Activated CD4-positive, CD25-positive, alpha-beta regulatory T cell (primary cell): ENCODE measurements around the gene EEFSEC.
A peak's percentile ranks its signal among the peaks of the same experiment; 100 is the strongest.

Source experiments
- DNase-seq, 4 experiments: peaks; one replicate each; lab custom pipeline; 2025; lab: John Stamatoyannopoulos, UW

EEFSEC gene

GRCh38 chr3:128153156-128154041 is at the start of gene EEFSEC:
Gene EEFSEC, plus strand, starts transcription at chr3:128153481. Its CDS starts 27 bp downstream, at chr3:128153508.
- peak; percentile 68 to 85 (median 70) for DNase-seq

GRCh38 chr3:128107834-128108233 is 45.4 kb upstream of the EEFSEC start:
- no peak for DNase-seq

- DNase-seq: no peak
Observed at GRCh38 chr3:128111147-128111546, 42.1 kb upstream of the EEFSEC start.

- peak in 2 of 4 experiments; percentile 6 to 17 for DNase-seq
Observed at GRCh38 chr3:128112357-128112968, 40.8 kb upstream of the EEFSEC start.

GRCh38 chr3:128113817-128114794 is 39.2 kb upstream of the EEFSEC start:
- no peak for DNase-seq

- DNase-seq: no peak
Observed at GRCh38 chr3:128122013-128122412, 31.3 kb upstream of the EEFSEC start.

GRCh38 chr3:128123156-128123537 is 30.1 kb upstream of the EEFSEC start:
- DNase-seq: no peak

GRCh38 chr3:128123538-128124368 is 29.5 kb upstream of the EEFSEC start, which contains the start of gene RUVBL1:
Gene RUVBL1, minus strand, starts transcription at chr3:128123812. Its CDS starts 88 bp downstream, at chr3:128123724.
- DNase-seq: peak; percentile 82 to 95 (median 93)

- no peak for DNase-seq
Observed at GRCh38 chr3:128127236-128127635, 26.0 kb upstream of the EEFSEC start.

- DNase-seq: no peak
Observed at GRCh38 chr3:128128251-128128650, 25.0 kb upstream of the EEFSEC start.

GRCh38 chr3:128131897-128132646 is 21.2 kb upstream of the EEFSEC start:
- no peak for DNase-seq

- DNase-seq: peak in 2 of 4 experiments; percentile 3 to 10
Observed at GRCh38 chr3:128133273-128133883, 19.9 kb upstream of the EEFSEC start.

GRCh38 chr3:128143496-128143895 is 9.8 kb upstream of the EEFSEC start:
- no peak for DNase-seq

- DNase-seq: no peak
Observed at GRCh38 chr3:128144512-128145187, 8.6 kb upstream of the EEFSEC start.

GRCh38 chr3:128145279-128145678 is 8.0 kb upstream of the EEFSEC start:
- no peak for DNase-seq

- DNase-seq: no peak
Observed at GRCh38 chr3:128146201-128146600, 7.1 kb upstream of the EEFSEC start.

GRCh38 chr3:128149650-128150049 is 3.6 kb upstream of the EEFSEC start:
- DNase-seq: no peak

GRCh38 chr3:128151758-128152274 is 1.5 kb upstream of the EEFSEC start:
- no peak for DNase-seq
